ENCODE measurements around the gene CCDC87.

The CCDC87 gene

DNA sequence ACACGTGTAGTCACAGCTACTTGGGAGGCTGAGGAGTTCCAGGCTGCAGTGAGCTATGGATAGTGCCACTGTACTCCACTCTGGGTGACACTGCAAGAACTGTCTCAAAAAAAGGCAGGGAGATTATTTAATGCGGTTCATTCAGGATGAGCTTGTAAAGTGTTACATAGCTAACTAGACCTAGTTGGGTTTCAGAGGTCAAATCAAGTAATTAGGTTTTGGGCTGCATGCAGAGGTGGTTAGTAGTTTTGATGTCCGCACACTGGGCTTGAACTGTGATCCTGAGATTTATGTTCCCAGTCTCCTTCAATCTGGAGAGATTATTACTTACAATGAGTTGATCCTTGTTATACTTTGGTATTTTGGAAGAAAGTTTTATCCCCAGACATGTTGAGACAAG is 43.5 kb upstream of the CCDC87 start:
- H3K4me3 ChIP-seq (ENCODE audit: low read depth, low read length), result no peak overlapping the region
- TF ChIP-seq, protein P1, sequence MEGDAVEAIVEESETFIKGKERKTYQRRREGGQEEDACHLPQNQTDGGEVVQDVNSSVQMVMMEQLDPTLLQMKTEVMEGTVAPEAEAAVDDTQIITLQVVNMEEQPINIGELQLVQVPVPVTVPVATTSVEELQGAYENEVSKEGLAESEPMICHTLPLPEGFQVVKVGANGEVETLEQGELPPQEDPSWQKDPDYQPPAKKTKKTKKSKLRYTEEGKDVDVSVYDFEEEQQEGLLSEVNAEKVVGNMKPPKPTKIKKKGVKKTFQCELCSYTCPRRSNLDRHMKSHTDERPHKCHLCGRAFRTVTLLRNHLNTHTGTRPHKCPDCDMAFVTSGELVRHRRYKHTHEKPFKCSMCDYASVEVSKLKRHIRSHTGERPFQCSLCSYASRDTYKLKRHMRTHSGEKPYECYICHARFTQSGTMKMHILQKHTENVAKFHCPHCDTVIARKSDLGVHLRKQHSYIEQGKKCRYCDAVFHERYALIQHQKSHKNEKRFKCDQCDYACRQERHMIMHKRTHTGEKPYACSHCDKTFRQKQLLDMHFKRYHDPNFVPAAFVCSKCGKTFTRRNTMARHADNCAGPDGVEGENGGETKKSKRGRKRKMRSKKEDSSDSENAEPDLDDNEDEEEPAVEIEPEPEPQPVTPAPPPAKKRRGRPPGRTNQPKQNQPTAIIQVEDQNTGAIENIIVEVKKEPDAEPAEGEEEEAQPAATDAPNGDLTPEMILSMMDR (IDR thresholded peaks at IDR 0.05; ENCODE audit: low read depth, low read length), result no peak

DNA sequence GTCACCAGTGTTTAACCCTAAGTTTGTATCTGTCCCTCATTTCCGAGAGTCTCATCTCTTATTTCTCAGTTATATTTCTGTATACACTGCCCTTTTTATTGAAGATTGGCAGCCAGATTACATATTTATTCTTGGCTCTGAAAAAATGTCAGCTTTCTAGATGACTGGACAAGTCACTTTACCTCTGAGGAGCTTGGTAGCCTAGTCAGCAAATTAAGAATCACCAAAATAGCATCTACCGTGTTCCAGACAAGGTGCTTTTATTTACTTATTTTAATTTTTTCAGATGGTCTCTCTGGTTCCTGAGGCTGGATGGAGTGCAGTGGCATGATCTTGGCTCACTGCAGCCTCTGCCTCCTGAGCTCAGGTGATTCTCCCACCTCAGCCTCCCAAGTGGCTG is 40.1 kb upstream of the CCDC87 start:
- no peak overlapping the region for H3K4me3 ChIP-seq (ENCODE audit: low read depth, low read length)
- TF ChIP-seq, protein P1 (IDR thresholded peaks at IDR 0.05; ENCODE audit: low read depth, low read length), result no peak

DNA sequence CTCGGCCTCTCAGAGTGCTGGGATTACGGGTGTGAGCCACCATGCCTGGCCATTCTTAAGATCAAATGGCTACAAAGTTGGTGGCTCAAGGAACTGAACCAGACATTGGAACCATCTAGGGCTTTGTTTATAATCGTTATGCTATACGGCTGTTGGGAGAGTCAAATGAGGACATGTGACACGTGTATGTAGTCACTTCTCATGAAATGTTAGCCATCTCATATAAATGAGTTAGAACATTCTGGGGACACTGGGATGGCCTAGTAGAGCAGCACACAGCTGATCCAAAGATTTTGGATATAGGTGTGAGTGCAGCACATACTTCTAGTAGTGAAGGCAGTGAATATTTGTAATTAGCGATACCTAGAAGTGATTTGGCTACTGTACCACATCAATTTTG is 39.0 kb upstream of the CCDC87 start:
- TF ChIP-seq, protein P1 (IDR thresholded peaks at IDR 0.05; ENCODE audit: low read depth, low read length), result no peak
- no peak overlapping the region for H3K4me3 ChIP-seq (ENCODE audit: low read depth, low read length)

DNA sequence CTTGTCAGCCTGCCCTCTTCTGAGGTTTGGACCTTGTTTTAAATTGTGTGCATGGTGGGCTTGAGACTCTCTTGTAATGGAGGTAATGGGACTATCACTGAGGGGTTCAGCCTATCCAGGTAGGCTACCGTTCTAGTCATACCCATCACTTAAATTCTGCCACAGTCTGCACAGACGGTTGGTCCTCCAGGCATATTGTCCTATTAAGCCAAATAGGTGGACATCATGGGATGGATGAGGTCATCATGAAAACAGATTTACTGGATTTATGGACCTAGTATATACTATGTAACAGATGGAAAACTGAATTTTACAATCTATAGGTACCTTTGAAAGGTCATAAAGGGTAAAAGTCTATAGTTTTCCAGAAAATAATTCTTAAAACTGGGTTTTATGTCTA is 36.5 kb upstream of the CCDC87 start:
- H3K4me3 ChIP-seq (ENCODE audit: low read depth, low read length), result no peak overlapping the region
- TF ChIP-seq, protein P1 (IDR thresholded peaks at IDR 0.05; ENCODE audit: low read depth, low read length), result no peak

DNA sequence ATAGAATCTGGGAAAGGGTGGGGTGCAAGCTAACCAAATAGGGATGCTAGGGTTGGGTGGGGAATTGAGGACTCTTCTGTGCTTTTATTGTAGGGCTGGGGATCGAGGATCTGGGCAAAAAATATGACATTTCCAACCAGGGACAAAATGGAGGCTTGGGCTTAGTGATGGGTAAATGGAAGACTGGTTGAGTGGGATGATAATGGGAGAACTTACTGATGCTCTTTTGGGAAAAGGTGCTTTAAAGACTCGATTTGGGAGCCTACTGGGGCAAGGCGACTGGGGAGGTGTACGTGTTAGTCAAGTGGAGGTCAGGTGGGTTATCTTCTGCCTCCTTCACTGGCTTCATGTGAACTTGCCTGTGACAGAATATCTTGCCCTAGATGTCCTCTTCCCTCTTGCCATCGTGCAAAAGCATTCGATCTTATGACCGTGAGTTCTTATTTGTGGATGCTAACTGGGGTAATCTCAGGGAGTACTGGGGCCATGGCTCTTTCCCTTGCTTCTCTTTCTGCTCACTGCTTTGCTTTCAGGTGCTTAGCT is 35.3 kb upstream of the CCDC87 start:
- TF ChIP-seq, protein P1 (IDR thresholded peaks at IDR 0.05; ENCODE audit: low read depth, low read length), result no peak
- no peak overlapping the region for H3K4me3 ChIP-seq (ENCODE audit: low read depth, low read length)

DNA sequence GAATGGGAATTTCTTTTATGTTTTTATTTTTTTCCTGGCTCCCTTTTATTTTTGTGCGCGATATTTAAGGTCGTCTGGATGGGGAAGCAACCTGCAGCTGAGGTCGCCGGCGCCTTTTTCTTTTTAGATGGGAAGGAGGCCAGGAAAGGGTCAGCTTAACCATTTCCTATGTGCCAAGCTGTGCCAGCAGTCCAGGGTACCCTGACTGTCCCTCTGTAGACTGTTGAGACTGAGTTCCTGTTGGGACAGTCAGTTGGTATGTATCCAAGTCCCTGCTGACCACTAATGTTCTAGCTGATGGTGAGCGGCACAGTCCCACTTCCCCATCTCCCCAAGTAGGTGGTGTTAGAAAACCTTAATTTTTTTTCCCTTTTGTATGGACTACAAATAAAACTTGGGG is 34.1 kb upstream of the CCDC87 start:
- no peak overlapping the region for H3K4me3 ChIP-seq (ENCODE audit: low read depth, low read length)
- TF ChIP-seq, protein P1 (IDR thresholded peaks at IDR 0.05; ENCODE audit: low read depth, low read length), result no peak

DNA sequence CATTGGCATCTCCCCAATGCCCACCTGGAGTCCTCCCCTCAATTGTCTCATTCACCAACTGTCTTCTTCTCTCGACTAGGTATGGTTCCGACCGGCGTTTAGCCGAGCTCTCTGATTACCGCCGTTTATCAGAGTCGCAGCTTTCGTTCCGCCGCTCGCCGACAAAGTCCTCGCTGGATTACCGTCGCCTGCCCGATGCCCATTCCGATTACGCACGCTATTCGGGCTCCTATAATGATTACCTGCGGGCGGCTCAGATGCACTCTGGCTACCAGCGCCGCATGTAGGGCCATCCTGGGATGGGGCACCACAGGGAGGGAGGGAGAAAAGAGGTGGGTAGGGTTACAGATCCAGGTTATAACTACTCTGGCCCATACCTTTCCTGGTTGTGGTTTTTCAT is 33.5 kb upstream of the CCDC87 start:
- TF ChIP-seq, protein P1 (IDR thresholded peaks at IDR 0.05; ENCODE audit: low read depth, low read length), result no peak
- H3K4me3 ChIP-seq (ENCODE audit: low read depth, low read length), result no peak overlapping the region
